Mesothelial cell of epicardium (in vitro differentiated cells): Measurements from ENCODE around the gene ANKRD13B. TPM values are rescaled to one million over a fixed set of nuclear protein-coding genes. Genes with fewer than 3 reads are reported as not detected.

Source experiments
- DNase-seq, 2 experiments: peaks; one replicate each; pipeline ENCODE4 v3.0.0; 2021; ENCODE audit warnings: low spot score in 2 of 2; ENCODE audit not compliant: unreplicated experiment in 2 of 2
- H3K27ac Mint-ChIP-seq: 2 replicates; pipeline ENCODE4 v1.8.0; 2021; ENCODE audit warnings: mixed read lengths
- H3K27me3 Mint-ChIP-seq: 2 replicates; pipeline ENCODE4 v1.8.0; 2021; ENCODE audit warnings: low read depth, mixed read lengths
- H3K36me3 Mint-ChIP-seq: 2 replicates; pipeline ENCODE4 v1.8.0; 2021; ENCODE audit warnings: mixed read lengths
- H3K4me1 Mint-ChIP-seq: 2 replicates; pipeline ENCODE4 v1.8.0; 2021; ENCODE audit warnings: mixed read lengths
- H3K4me3 Mint-ChIP-seq: 2 replicates; pipeline ENCODE4 v1.8.0; 2021; ENCODE audit warnings: mild to moderate bottlenecking, moderate library complexity, mixed read lengths
- H3K9me3 Mint-ChIP-seq: 2 replicates; pipeline ENCODE4 v1.8.0; 2021; ENCODE audit warnings: mixed read lengths
- total RNA-seq: library from RNA; stranded (reverse); gene quantifications from 3 replicates; pipeline ENCODE4 v1.2.1, GENCODE V29; 2021
- TF ChIP-seq, protein P1 (sequence below): fragments of 200-600 bp; sonication (generic); IDR thresholded peaks from one replicate; pipeline ENCODE4 v1.5.0; 2021; ENCODE audit warnings: antibody characterized with exemption; ENCODE audit not compliant: unreplicated experiment

The ANKRD13B gene
- total RNA-seq, 1 donor from 2014 or later: 52.7 TPM

- no peak for DNase-seq
- Mint-ChIP-seq H3K36me3 (peaks cover 22% of the 10 kb centered on the region), H3K27me3 (no peaks in the 10 kb centered on the region), H3K4me1 (peaks cover 27% of the 10 kb centered on the region), H3K9me3 (no peaks in the 10 kb centered on the region), H3K27ac (no peak overlapping the region), H3K4me3 (no peak overlapping the region)
- TF ChIP-seq, protein P1, sequence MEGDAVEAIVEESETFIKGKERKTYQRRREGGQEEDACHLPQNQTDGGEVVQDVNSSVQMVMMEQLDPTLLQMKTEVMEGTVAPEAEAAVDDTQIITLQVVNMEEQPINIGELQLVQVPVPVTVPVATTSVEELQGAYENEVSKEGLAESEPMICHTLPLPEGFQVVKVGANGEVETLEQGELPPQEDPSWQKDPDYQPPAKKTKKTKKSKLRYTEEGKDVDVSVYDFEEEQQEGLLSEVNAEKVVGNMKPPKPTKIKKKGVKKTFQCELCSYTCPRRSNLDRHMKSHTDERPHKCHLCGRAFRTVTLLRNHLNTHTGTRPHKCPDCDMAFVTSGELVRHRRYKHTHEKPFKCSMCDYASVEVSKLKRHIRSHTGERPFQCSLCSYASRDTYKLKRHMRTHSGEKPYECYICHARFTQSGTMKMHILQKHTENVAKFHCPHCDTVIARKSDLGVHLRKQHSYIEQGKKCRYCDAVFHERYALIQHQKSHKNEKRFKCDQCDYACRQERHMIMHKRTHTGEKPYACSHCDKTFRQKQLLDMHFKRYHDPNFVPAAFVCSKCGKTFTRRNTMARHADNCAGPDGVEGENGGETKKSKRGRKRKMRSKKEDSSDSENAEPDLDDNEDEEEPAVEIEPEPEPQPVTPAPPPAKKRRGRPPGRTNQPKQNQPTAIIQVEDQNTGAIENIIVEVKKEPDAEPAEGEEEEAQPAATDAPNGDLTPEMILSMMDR: no peak
These were observed 70.2 kb downstream of the ANKRD13B start for GRCh38 chr17:29663155-29663554.

Other genes with a start within 250 kb of the ANKRD13B start
- 84.7 to 92.1 TPM (median 86.7 TPM) in 3 replicates for gene TAOK1, start 202.8 kb upstream of the ANKRD13B start, total RNA-seq
- 5.2 to 6.1 TPM (median 5.7 TPM) in 3 replicates for gene ABHD15, start 26.1 kb upstream of the ANKRD13B start, total RNA-seq
- gene TP53I13, start 24.4 kb upstream of the ANKRD13B start, total RNA-seq: 29.9 to 31.2 TPM (median 30.2 TPM) in 3 replicates
- 99.0 to 110 TPM (median 108 TPM) in 3 replicates for gene GIT1, start 3.5 kb upstream of the ANKRD13B start, total RNA-seq
- gene CORO6, start 29.8 kb downstream of the ANKRD13B start, total RNA-seq: 3.4 to 3.8 TPM (median 3.4 TPM) in 3 replicates